ENCODE data around the gene PLXNA4.

The PLXNA4 gene

DNA sequence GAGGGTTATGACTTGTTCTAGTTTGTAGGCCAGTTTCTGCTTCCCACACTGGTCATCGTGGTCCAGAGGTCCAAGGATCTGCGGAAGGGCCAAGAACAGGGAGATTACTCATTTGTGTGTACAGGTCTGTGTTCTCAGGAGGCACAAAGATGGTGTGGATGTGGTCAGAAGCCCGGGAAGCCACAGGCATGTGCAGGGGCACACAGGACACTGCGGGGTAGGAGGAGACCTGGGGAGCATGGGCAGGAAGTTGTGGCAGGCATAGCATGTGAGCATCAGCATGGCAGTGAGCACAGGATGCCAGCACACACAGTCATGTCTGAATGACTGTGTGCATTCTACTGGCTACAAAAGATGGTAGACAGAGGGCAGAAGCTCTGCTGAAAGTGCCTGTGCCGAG, 445.8 kb downstream of the PLXNA4 start:
- no peak for DNase-seq

DNA sequence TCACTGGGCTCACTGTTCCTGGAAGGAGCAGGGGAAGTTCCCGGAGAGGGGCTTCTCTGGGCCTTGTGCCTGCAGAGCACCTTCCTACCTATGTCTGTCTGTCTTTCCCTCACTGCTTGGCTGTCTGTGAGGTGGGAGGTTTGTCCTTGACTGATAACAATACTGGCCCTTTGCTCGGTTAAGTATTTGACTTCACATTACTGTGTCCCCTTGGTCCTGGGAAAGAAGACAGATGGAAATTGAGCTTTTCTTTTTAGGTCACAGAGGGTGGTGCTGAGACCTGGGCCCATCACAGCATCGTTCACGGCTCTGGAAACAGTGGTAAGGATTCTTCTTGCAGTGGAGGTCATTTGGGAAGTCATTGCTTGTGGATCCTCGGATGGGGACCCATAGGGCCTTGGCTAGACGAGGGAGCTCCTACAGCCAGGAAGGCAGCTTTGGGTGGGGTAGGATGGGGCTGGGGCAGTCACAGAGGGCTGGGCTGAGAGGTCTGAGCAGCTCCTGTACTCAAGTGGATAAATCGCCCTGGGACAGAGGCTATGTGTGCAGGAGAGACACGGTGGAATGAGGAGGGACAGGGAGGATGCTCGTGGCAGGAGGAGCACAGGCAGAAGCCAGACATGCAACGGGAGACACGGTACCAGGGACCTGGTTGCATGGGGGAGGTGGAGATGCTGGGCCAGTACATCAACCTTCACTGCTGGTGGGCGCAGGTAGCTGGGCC, 450.2 kb downstream of the PLXNA4 start:
- DNase-seq = no peak

DNA sequence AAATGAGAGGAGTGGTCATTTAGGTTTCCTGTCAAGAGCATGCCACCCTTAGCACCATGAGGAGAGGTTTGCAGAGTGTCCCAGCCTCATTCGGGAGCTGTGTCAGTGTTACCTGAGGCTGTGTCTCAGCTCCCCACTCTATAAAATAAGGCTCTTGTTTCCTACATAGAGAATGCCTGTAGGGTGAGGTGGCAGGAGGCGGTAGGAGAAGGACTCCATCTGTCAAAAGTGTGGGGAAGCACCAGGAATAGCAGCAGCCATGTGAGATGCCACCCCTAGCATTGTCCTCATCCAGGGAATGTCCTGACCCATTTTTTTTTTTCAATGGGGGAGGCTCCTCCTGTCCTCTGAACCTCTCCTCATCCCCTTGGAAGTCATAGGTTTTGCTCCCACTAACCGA, 451.2 kb downstream of the PLXNA4 start:
- DNase-seq = no peak

DNA sequence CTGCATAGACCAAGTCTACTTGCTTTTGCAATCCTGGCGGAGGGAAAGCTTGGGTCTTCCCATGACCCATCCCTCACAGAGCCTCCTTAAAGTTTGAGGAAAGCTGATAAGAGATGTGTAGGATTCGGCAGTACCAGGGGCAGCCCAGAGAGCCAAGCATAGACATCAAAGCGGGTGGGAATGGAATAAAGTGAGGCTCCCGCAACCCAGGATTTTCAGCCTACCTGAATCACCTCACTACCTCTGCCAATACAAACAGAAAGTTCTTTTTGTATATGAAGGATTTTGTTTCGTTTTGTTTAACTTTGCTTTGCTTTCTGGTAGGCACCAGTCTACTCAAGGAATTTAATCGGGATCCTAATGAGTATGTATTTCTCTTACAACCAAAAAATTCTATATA, 451.7 kb downstream of the PLXNA4 start:
- DNase-seq = no peak

DNA sequence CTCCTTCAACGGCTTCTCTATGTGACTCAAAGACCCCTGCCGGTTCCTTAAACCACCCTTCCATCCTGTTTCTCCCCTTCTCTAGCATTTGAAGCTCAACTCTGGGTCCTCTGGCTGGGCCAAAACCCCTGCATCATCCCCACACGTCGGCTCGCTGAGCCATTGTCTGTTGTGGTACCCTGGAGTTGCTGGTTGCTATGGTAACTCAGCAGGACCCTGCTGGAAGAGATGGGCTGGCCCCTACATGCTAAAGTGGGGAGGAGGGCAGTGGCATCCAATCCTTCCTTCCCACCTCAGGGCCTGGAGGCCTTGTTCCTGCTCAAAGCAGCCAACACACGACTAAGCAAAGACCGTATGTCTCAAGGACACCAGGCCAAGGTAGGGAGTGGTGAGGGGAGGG, 452.5 kb downstream of the PLXNA4 start:
- no peak for DNase-seq

DNA sequence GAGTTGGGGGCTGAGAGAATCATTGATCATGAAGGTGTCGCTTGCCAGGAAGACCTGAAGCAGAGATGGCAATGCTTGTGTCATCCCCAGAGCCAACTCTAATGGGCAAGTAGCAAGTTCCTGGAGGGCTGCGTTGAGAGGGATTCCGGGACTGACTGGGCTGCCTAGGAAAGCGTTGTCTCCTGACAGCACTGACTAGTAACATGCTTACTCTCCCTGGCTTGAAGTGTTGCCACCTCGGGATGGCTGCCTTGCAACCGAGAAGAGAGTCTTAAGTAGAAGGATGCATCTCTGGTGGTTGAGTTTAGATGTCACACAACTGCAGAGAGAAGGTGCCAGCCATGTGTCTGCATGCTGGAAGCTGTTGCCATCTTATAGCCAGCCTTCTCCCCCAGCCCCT, 453.4 kb downstream of the PLXNA4 start:
- no peak for DNase-seq

DNA sequence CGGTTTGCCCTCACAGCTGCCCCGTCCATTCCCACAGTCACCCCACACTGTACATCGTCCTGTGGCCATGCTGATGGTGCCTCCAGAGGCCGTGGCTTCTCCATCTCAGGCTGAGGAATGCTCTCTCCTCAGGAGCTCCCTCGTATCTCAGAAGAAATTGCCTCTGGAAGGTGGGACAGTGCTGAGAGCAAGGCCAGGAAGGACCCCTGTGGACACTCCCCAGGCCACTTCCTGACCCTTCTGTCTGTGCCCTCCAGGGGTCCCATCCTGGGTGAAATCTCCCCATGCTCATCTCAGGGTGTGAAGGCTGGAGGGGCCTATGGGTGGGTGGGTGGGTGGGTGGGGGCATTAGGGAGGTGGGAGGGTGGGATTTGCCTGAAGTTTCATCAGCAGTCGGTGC, 454.3 kb downstream of the PLXNA4 start:
- no peak for DNase-seq

DNA sequence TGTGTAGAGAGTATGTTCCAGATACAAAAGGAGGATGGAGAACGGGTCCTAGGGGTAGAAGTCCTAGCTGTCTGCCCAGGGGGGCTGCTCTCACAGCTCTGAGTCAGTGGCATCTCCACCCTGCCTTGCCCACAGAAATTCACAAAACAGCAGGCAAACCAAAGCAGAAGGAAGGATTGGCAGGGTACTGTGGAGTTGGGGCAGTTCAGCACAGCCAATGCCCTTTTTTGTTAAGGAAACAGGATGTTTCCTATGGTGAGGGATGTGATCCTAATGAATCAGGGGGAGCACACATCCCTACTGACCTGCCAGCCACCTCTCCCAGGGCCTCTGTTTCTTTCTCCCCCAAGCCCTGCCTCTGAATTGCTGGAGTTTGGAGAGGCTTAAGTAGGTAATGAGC, 457.6 kb downstream of the PLXNA4 start:
- DNase-seq = no peak

DNA sequence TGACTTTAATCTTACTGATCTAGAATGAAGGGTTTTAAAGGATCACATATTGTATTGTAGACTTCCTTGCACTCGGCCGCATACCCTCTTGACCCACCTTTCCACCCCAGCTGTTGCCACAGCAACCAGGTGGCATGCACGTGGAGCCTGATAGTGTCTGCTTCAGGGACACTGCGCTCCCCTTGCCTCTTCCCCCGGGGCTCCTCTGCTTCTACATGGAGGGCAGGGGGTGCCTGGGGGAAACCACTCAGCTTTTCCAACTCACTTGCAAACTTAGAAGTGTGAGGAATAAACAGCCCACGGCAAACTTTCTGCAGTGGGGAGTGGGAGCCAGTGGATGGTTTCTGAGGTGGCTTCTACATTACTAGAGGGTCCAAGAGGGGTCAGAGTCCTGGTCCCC, 458.6 kb downstream of the PLXNA4 start:
- DNase-seq = no peak

DNA sequence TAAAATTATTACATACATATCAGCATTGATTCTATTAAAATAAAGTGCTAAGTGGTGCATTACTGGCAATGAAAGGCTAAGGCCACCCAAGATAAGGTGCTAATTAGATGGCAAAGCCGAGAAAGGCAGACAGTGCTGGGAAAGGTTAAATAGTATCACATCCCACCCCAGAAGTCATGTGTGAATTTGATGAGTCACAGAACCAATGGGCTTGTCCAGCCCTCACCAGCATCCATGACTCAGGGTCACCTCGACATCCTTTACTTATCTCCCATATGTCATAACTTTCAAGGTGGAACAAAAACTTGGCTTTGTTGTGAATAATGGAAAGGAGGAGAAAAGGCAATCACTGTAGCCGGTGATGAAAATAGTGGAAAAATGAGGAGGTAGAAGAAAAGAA, 459.1 kb downstream of the PLXNA4 start:
- DNase-seq = no peak

DNA sequence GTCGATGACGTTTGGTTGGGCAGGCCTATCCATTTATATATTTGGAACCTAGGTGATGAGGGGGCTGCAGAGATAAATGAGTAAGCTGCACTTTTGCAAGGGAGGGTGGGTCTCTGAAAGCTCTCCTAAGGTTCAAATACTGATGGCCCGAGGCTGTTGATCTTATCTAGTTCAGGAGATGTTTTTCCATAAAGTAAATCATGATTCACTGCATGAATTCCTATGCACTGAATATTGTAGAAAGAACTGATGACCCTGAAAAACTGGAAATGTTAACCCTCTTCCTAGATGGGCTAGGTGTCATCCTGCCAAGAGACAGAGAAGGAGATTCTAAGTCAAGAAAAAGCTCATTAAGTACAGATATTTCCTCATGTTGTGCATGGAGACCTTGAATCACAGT, 459.9 kb downstream of the PLXNA4 start:
- no peak for DNase-seq

DNA sequence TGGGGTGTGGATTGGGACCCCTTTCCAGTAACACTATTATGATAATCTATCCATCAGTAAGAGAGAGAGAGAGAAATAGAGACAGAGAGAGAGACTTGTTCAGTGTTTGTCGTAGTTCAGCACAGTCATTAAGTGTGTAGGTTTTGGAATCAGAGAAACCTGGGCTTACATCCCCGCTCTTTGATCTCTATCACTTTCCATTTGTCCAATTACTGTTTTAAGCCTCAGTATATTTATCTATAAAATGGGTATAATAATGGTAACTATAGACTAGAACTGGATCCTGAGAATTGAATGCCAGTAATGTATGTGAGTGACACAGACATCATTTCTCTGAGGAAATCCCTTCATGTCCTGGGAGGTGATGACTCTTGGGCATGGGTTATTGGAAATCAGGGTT, 460.5 kb downstream of the PLXNA4 start:
- DNase-seq = no peak

DNA sequence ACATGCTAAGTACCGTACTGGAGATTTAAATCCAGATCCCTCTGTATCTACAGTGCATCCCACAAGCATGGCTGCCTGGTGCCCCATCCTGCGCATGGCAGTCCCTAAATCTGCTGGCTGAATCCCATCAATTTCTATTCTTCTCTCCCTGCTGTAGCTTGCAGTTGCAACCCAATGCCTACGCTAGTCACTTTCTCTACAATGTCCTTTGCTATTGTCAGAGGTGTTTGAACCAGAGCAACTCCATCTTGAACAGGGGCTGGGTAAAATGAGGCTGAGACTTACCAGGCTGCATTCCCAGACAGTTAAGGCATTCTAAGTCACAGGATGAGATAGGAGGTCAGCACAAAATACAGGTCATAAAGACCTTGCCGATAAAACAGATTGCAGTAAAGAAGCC, 461.2 kb downstream of the PLXNA4 start:
- DNase-seq = no peak

DNA sequence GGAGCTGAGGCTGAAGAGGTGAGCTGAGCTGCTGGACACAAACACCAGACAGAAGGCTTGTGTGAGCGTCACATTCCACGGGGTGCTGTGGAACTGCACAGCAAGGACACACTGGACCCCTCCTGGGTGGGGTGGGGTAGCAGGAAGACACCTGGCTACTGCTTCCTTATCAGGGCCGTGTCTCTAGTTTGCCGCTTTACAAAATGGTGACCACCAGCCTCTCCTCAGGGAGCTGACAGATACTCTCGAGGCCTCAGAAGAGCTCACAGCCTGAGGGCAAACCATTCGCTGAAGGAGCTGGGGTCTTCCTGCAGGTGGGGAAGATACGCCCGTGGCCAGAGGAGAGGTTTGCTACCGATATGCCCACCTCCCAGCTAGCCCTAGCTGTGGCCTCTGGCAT, 461.9 kb downstream of the PLXNA4 start:
- DNase-seq = no peak

DNA sequence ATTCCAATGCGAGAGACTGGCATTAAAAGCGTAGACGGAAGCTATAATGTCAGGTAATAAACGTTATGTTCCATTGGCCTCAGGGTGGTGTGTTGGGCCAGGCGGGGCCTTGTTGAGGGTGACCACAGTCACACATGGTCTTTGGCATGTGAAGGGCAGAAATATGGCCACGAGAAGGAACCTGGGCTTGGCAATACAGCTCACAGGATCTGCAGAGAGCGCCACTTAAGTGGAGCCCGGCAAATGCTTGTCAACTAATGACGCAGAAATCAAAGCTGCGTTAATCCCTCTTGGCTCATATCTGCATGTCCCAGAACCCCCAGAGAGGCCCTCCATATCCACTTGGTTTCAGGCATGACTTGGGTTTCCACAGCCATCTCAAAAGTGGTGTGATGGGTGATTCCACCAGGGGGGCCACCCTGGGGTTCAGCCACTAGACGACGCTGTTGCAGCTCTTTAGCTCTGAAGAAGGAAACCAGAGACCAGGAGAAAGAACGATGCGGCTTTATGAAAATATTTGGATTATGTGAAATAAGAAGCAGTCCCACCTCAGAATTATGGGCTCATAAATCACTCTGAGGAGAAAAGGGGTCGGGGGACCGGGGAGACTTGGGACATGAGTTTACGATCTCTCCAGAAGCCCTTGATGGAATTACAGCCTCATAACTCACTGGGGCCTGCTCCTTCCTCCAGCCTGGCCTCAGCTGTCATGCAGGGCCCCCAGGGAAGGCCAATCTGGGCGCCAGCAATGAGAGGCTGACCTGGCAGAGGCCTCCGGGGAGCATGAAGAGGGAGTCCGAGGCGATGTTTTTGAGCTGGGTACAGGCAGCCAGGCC, 462.5 kb downstream of the PLXNA4 start:
- no peak for DNase-seq

DNA sequence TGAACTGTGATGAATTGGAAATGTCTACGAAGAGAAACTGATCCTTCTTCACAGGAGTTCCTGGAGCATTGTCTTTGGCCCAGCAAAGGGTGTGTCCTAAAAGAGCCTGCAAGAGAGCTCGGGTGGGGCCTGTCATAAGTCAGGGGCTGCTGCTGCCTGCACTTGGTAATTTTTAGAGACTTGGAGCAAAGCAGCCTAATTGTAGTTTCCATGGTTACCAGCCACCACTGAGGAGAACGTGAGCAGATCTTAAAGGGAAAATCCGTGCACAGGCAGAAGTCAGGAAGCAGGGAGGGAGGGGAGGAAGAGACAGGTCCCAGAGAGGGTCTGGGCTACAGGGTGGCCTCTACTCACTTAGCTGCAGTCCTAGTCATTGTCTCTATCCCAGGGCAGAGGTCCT, 463.6 kb downstream of the PLXNA4 start:
- DNase-seq = no peak

DNA sequence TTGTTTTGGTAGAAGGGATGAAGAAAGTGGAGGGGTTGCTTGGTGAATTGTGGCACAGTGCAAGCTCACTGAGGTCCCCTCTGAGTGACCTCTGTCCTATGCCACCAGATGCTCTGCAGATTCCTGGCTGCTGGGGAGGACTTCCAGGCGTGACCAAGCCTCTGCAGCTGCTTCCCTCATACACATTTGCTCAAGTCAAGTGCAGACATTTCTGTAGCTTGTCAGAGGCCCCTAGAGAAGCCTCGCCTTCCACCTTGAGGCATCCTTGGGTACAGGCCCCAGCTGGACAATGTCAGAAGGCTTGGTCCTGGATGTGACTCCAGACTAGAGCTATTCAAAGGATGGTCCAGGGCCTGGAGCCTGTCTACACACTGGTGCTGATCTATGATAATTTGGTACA, 464.2 kb downstream of the PLXNA4 start:
- DNase-seq = no peak

DNA sequence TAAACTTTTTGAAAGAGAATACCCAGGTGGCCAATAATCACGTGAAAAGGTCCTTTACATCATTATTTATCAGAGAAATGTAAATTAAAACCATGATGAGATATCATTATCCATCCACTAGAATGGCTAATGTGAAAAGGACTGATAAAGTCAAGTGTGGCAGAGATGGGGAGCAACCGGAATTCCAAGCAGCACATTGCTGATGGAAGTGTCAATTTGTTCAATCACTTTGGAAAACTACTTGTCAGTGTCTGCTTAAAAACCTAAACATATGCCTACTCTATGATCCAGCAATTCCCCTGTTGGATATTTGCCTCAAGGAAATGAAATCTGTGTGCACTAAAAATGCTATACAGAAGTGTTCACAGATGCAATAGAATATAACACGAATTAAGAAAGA, 465.6 kb downstream of the PLXNA4 start:
- DNase-seq = no peak

DNA sequence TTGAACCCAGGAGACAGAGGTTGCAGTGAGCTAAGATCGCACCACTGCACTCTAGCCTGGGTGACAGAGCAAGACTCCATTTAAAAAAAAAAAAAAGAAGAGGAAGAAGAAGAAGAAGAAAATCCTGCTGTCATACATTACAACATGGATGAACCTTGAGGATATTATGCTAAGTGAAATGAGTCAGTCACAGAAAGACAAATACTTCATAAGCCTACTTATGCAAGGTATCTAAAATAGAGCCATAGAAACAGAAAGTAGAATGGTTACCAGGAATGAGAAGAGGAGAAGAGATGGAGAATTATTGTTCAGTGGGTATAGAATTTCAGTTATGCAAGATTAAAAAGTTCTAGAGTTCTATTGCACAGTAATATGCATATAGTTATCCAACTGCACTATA, 466.5 kb downstream of the PLXNA4 start:
- no peak for DNase-seq

DNA sequence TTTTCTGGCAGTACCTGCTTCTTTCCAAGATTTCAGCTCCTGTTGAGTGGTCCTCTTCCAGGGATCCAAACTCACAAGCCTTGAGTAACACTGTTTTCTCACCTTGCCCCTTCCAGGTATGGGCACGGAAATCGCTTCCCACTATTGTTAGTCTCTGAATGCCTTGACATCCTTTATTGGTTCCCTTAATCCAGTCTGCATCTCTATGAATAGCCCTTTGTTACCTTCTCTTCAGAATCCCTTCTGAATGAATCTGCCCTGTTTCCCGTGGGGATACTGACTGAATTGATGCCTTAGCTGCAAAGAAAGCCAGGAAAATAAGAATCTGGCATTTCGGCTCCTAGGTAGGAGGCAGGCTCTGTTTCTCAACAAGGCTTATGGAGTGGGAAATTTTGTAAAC, 467.7 kb downstream of the PLXNA4 start:
- DNase-seq = no peak

DNA sequence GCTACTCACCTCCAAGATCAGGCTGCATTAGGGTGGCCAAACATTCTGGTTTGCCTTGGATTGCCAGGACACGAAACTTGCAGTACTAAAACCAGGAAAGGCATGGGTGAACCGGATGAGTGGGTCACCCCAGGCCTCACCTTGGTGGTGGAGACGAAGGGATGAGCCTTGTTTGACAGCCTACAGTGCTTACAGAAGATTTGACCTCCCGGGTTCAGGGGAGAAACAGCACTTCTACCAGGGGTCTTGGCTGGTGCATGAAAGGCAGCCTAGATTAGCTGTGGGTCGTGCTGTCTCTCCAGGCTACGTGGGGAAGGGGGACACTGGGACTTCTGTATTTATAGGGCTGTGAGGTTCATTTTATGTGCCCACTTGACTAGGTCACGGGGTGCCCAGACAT, 469.8 kb downstream of the PLXNA4 start:
- DNase-seq = no peak

DNA sequence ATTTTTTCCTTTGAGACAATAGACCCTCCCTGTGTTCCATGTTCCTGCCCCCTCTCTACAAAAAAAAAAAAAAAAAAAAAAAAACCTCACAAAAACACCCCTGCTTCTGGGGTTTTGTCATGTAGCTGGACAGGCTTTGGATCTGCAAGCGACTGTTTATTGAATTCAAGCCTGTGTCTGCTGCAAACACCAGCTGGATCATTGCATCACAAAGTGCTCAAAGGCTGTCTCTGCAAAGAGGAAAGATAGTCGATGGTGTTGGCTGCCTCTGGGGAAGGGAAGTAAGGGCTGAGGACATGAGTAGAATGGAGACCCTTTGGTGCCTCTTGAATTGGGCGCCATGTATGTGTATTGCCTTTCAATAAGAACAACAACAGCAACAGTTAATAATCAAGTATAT, 471.2 kb downstream of the PLXNA4 start:
- no peak for DNase-seq

DNA sequence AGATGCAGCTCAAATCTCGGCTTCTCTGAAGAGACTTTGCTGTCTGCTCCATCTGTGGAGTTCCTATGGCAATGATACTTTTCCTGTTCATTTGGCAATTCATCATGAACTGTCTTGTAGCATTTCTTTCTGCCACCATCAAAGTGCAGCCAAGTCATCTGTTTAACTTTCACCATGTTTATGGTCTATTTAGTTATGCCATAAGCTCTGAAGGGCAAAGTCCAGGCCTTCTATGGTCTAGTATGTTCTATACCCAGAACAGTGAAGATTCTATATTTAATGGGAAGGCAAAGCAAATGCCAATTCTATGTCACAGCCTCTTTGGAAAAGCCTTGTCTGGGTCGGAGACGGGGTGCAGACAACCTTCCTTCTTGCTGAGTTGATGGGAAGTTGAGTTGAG, 472.6 kb downstream of the PLXNA4 start:
- no peak for DNase-seq

DNA sequence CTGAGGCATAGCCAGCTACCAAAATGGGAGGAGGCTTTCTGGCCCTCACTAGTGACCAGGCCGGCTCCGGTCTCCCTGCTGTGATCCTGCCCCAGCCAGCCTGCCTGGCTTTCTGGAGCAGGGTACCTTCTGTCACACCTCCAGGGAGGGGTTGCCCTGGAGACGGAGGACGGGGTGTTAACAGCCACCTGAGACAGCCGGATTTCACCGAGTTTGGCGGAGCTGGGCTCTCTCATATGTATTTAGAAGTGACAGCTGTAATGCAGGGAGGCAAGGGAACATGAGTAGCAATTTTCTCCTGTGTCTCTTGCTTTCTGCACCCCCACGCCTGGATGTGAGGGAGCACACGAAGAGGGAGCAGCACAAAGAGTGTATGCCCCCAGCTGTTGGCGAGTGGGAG, 473.3 kb downstream of the PLXNA4 start:
- no peak for DNase-seq

DNA sequence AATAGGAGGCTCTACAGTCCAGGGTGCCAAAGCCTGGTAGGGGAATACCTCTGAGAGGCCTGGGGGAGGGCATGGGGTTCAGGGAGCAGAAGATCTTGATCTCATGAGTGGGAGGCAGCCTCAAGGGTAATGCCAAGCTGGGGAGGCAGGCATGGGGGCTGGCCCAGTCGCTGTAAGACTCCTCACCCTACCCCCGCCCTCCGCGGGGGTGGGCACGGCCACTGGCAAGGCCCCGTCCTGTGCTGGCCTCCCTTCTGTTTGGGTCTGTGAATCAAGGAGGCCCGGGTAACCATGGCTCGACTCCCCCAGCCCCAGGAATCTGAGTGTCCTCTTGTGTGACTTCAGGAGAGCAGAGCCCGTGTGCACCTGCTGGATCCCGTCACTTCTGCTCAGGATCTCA, 473.9 kb downstream of the PLXNA4 start:
- no peak for DNase-seq
